Measurements from ENCODE around the gene GXYLT1.

- TF ChIP-seq POLR2A (IDR thresholded peaks at IDR 0.05): no peak
- TF ChIP-seq, protein P1, sequence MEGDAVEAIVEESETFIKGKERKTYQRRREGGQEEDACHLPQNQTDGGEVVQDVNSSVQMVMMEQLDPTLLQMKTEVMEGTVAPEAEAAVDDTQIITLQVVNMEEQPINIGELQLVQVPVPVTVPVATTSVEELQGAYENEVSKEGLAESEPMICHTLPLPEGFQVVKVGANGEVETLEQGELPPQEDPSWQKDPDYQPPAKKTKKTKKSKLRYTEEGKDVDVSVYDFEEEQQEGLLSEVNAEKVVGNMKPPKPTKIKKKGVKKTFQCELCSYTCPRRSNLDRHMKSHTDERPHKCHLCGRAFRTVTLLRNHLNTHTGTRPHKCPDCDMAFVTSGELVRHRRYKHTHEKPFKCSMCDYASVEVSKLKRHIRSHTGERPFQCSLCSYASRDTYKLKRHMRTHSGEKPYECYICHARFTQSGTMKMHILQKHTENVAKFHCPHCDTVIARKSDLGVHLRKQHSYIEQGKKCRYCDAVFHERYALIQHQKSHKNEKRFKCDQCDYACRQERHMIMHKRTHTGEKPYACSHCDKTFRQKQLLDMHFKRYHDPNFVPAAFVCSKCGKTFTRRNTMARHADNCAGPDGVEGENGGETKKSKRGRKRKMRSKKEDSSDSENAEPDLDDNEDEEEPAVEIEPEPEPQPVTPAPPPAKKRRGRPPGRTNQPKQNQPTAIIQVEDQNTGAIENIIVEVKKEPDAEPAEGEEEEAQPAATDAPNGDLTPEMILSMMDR (IDR thresholded peaks at IDR 0.05): no peak
These were observed 1.0 kb upstream of the GXYLT1 start for GRCh38 chr12:42145552-42146215.
